GM12878 (cell line): ENCODE results near the gene MAPK1. TPM values are rescaled to one million over a fixed set of nuclear protein-coding genes. Genes with fewer than 3 reads are reported as not detected.
"Not testable (repeated sequence)": the region's sequence is repeated elsewhere in the genome, so short reads cannot be mapped to it uniquely, and the experiment has no call there.

Source experiments
- ATAC-seq: fragments of 200-7000 bp; cut with Tn5 transposase; 3 replicates; pipeline ENCODE4 v1.9.1; 2020; ENCODE audit warnings: mild to moderate bottlenecking, moderate library complexity
- BruUV-seq: library from RNA; stranded (reverse); fragments of 400-500 nt; replicated peaks from 2 replicates; lab custom pipeline; 2021; lab: Mats Ljungman, UMichigan
- CTCF ChIA-PET: fragments of 300-600 bp; sonication (Branson Sonifier 250); formaldehyde crosslinking; extraction: SDS; loops from one replicate; lab custom pipeline; 2021; ENCODE audit warnings: inconsistent platforms; lab: Yijun Ruan, JAX
- POLR2A ChIA-PET: fragments of 350-600 bp; formaldehyde crosslinking; extraction: SDS; loops from one replicate; lab custom pipeline; 2021; ENCODE audit warnings: inconsistent platforms; lab: Charles Lee
- RAD21 ChIA-PET: fragments of 300-600 bp; sonication (Branson Sonifier 250); formaldehyde crosslinking; loops from one replicate; lab custom pipeline; 2023; ENCODE audit warnings: antibody characterized with exemption; ENCODE audit not compliant: unreplicated experiment; lab: Charles Lee
- SMC1A ChIA-PET: fragments of 300-600 bp; sonication (Branson Sonifier 250); formaldehyde crosslinking; loops from one replicate; lab custom pipeline; 2023; ENCODE audit not compliant: unreplicated experiment, uncharacterized antibody; lab: Charles Lee
- DNase-seq: peaks from one replicate; pipeline ENCODE4 v3.0.0-alpha.2; 2011; ENCODE audit warnings: low read depth, low spot score
- FAIRE-seq: peaks from 3 replicates; lab custom pipeline; 2011; peaks lifted over from hg19 to GRCh38; lab: Jason Lieb, UNC
- H2AFZ ChIP-seq: 2 replicates; pipeline ENCODE4 v1.6.0; 2011; ENCODE audit warnings: low read depth, low read length, control low read depth; ENCODE audit not compliant: control insufficient read depth
- H3K27ac ChIP-seq: 2 replicates; pipeline ENCODE4 v1.5.1; 2011; ENCODE audit warnings: control low read depth; ENCODE audit not compliant: control insufficient read depth, insufficient read depth
- H3K27me3 ChIP-seq, 2 experiments: replicated peaks in 1 of 2; 2 replicates each; pipeline versions ENCODE4 v1.6.0 to v1.6.1; 2011; ENCODE audit warnings: low read length in 1 of 2; ENCODE audit not compliant: control insufficient read depth in 2 of 2, insufficient read depth in 2 of 2
- H3K36me3 ChIP-seq, 2 experiments: 2 replicates each; pipeline ENCODE4 v1.5.1; 2011; ENCODE audit warnings: low read length in 1 of 2; ENCODE audit not compliant: control insufficient read depth in 2 of 2, insufficient read depth in 2 of 2
- H3K4me1 ChIP-seq: 2 replicates; pipeline ENCODE4 v1.6.1; 2011; ENCODE audit warnings: mild to moderate bottlenecking, low read length, moderate library complexity, mixed read lengths; ENCODE audit not compliant: control insufficient read depth, insufficient read depth
- H3K4me2 ChIP-seq: 2 replicates; pipeline ENCODE4 v1.6.0; 2011; ENCODE audit warnings: control low read depth; ENCODE audit not compliant: control insufficient read depth, insufficient read depth
- H3K4me3 ChIP-seq: fragments of 200-600 bp; sonication (generic); 2 replicates; pipeline ENCODE4 v1.5.1; 2016
- H3K79me2 ChIP-seq: 2 replicates; pipeline ENCODE4 v1.6.0; 2011; ENCODE audit warnings: low read length; ENCODE audit not compliant: control insufficient read depth, insufficient read depth
- H3K9ac ChIP-seq: 2 replicates; pipeline ENCODE4 v1.8.0; 2011; ENCODE audit warnings: low read length, control low read depth, mixed read lengths; ENCODE audit not compliant: control insufficient read depth, insufficient read depth
- H3K9me3 ChIP-seq: replicated peaks from 3 replicates; pipeline ENCODE4 v1.5.1; 2011; ENCODE audit warnings: mild to moderate bottlenecking, low read length; ENCODE audit not compliant: control insufficient read depth, insufficient read depth
- H4K20me1 ChIP-seq: 2 replicates; pipeline ENCODE4 v1.6.0; 2011; ENCODE audit not compliant: control insufficient read depth, insufficient read depth
- BMI1 ChIP-seq: fragments of 450-650 bp; IDR thresholded peaks from 2 replicates; pipeline ENCODE4 v1.6.1; 2016; ENCODE audit warnings: mild to moderate bottlenecking, moderate library complexity, borderline replicate concordance
- E4F1 ChIP-seq: fragments of 450-650 bp; IDR thresholded peaks from 2 replicates; pipeline ENCODE4 v1.6.1; 2018; ENCODE audit warnings: borderline replicate concordance, mild to moderate bottlenecking; ENCODE audit not compliant: partially characterized antibody
- EGR1 ChIP-seq, 2 experiments: IDR thresholded peaks; 1 replicate in 1 of 2; 2 replicates in 1 of 2; pipeline ENCODE4 v1.6.1; 2011 to 2012; ENCODE audit warnings: low read depth in 2 of 2, low read length in 2 of 2, borderline replicate concordance in 1 of 2, mild to moderate bottlenecking in 1 of 2, moderate library complexity in 1 of 2
- KAT2A ChIP-seq: conservative IDR thresholded peaks from 2 replicates; pipeline ENCODE4 v1.6.1; 2011; ENCODE audit warnings: low read depth, low read length; ENCODE audit not compliant: control insufficient read depth
- MTA2 ChIP-seq: fragments of 450-650 bp; IDR thresholded peaks from 2 replicates; pipeline ENCODE4 v1.6.1; 2016; ENCODE audit warnings: low read depth, mild to moderate bottlenecking, moderate library complexity
- SREBF1 ChIP-seq: IDR thresholded peaks from 2 replicates; pipeline ENCODE4 v1.6.1; 2012; ENCODE audit warnings: mild to moderate bottlenecking, low read length
- ZBED1 ChIP-seq: IDR thresholded peaks from 2 replicates; pipeline ENCODE4 v1.6.1; 2016; ENCODE audit warnings: borderline replicate concordance
- ZBTB11 ChIP-seq: fragments of 450-650 bp; formaldehyde crosslinking; IDR thresholded peaks from 2 replicates; pipeline ENCODE4 v1.5.0; 2022; ENCODE audit warnings: mild to moderate bottlenecking, missing genetic modification characterization
- ZNF384 ChIP-seq: IDR thresholded peaks from 2 replicates; pipeline ENCODE4 v1.6.1; 2012; ENCODE audit warnings: low read depth, mild to moderate bottlenecking, low read length, improper control_type of control experiment, borderline replicate concordance
- WGBS: methylation state at CpG from one replicate; pipeline ENCODE4 v1.1.6; 2016; ENCODE audit warnings: low lambda C conversion rate; ENCODE audit not compliant: insufficient replicate concordance, insufficient coverage; ENCODE audit errors: missing lambda C conversion rate; 5-methylcytosine and 5-hydroxymethylcytosine counted together
- in situ Hi-C: fragments of 300-500 bp; cut with MboI; formaldehyde crosslinking; loops from 9 replicates; pipeline ENCODE4 v1.14.3; 2018; ENCODE audit warnings: mixed read lengths
- intact Hi-C: fragments of 100-400 bp; cut with micrococcal nuclease; formaldehyde crosslinking; loops from one replicate; pipeline ENCODE4 v1.14.2; 2022; ENCODE audit not compliant: unreplicated experiment
- polyA plus RNA-seq, 11 experiments: library from polyadenylated mRNA; depleted of rRNA in 4 of 11; unstranded in 6 of 11; stranded (reverse) in 5 of 11; fragments of >200 nt; fragmentation: Nextera tagmentation in 4 of 11; fragmentation: Illumina TruSeq in 1 of 11; extraction: Ambion mirVana in 4 of 11; extraction: Trizol in 1 of 11; gene quantifications; 1 replicate in 1 of 11; 2 replicates in 10 of 11; pipeline versions ENCODE4 v1.2.1 to v1.2.3, GENCODE V29; 2011 to 2016; ENCODE audit warnings: inconsistent platforms in 2 of 11, missing spikeins in 2 of 11, low read depth in 1 of 11
- total RNA-seq, 4 experiments: library from RNA; depleted of rRNA in 3 of 4; stranded (reverse); fragments of >200 nt in 3 of 4; fragmentation: Illumina TruSeq in 1 of 4; extraction: Trizol in 1 of 4; gene quantifications; 2 replicates each; pipeline versions ENCODE4 v1.2.1 to v1.2.3, GENCODE V29; 2013 to 2021

The MAPK1 gene
- total and polyA plus RNA-seq, 10 of the 15 experiments (the other 5 are each of a cell fraction or from before 2014, with no cell fraction given), result 7.0 to 123 (median 58.4) TPM

GRCh38 chr22:21787565-21787964 is 79.9 kb downstream of the MAPK1 start:
- H3K9ac ChIP-seq, H3K27ac ChIP-seq, POLR2A ChIA-PET, BruUV-seq, H2AFZ ChIP-seq, FAIRE-seq, H4K20me1 ChIP-seq, H3K4me2 ChIP-seq, H3K9me3 ChIP-seq, H3K79me2 ChIP-seq, ATAC-seq, H3K4me1 ChIP-seq, DNase-seq, intact Hi-C loops, H3K27me3 ChIP-seq, in situ Hi-C loops, H3K4me3 ChIP-seq: not testable (repeated sequence)
- 99% methylated on average over 10 of the region's 10 CpGs for WGBS
- peaks cover 2 to 16% of the 10 kb centered on the region in 2 experiments; a peak in 3 of 4 replicates for H3K36me3 ChIP-seq
- ChIA-PET RAD21 (interaction anchor here (1.3 kb wide), 1 partner anchor 27 kb away, joined by 3 read pairs; no protein-coding TSS in a partner anchor), SMC1A (interaction anchor here (0.9 to 2.9 kb wide), 4 partner anchors 8 to 25 kb away, joined by 3 to 9 read pairs (median 4); no protein-coding TSS in a partner anchor), CTCF (interaction anchor here (1.3 to 1.5 kb wide), 2 partner anchors 19 to 20 kb away, joined by 5 read pairs; no protein-coding TSS in a partner anchor)

GRCh38 chr22:21780259-21780658 is 87.2 kb downstream of the MAPK1 start:
- no peaks in the 10 kb centered on the region for H3K79me2 ChIP-seq
- no peak overlapping the region for H2AFZ ChIP-seq
- 93% methylated on average over 2 of the region's 2 CpGs for WGBS
- no peak overlapping the region for H3K9ac ChIP-seq
- no peak for ATAC-seq
- peaks cover 2 to 16% of the 10 kb centered on the region in 2 experiments; a peak in 3 of 4 replicates for H3K36me3 ChIP-seq
- no peaks in the 10 kb centered on the region for H3K9me3 ChIP-seq
- in situ Hi-C loops, result no loop called here
- H3K4me2 ChIP-seq, result no peak overlapping the region
- ChIA-PET SMC1A (interaction anchor here (0.7 to 2.0 kb wide), 13 partner anchors 8 to 162 kb away, joined by 3 to 9 read pairs (median 4); no protein-coding TSS in a partner anchor), CTCF (interaction anchor here (0.7 to 1.1 kb wide), 3 partner anchors 15 to 67 kb away, joined by 3 to 4 read pairs (median 3); no protein-coding TSS in a partner anchor), RAD21 (interaction anchor here (1.3 kb wide), 1 partner anchor 67 kb away, joined by 4 read pairs; no protein-coding TSS in a partner anchor), POLR2A (interaction anchor here (1.0 kb wide), 1 partner anchor 17 kb away, joined by 4 read pairs; no protein-coding TSS in a partner anchor)
- no peak overlapping the region for H3K27ac ChIP-seq
- H3K4me3 ChIP-seq, result no peak overlapping the region
- H3K27me3 ChIP-seq, result no peaks in the 10 kb centered on the region
- FAIRE-seq, result no peak
- BruUV-seq, result TSS peak; percentile 33
- no peaks in the 10 kb centered on the region for H4K20me1 ChIP-seq
- intact Hi-C loops, result no loop called here
- H3K4me1 ChIP-seq, result no peaks in the 10 kb centered on the region
- DNase-seq, result no peak
- TF ChIP-seq KAT2A (no peak), BMI1 (no peak), EGR1 (IDR thresholded peaks at IDR 0.05; ENCODE audit: borderline replicate concordance in 1 of 2, low read depth in 2 of 2, low read length in 2 of 2) (no peak), ZBED1 (no peak), E4F1 (no peak), MTA2 (no peak), SREBF1 (no peak), ZBTB11 (no peak), ZNF384 (no peak)
